Cardiac septum (tissue), 1 donor: ENCODE data around the gene FGF21. TPM values are rescaled to one million over a fixed set of nuclear protein-coding genes. Genes with fewer than 3 reads are reported as not detected.

Experiments
- DNase-seq: peaks from one replicate; pipeline ENCODE4 v3.0.0-alpha.2; 2020; ENCODE audit warnings: low spot score
- intact Hi-C: fragments of 100-400 bp; cut with DNase I; formaldehyde crosslinking; loops from one replicate; pipeline ENCODE4 v1.14.0; 2022
- total RNA-seq: library from RNA; stranded (reverse); fragmentation: NEBNext Ultra II Directional; extraction: Animal tissue kit (Norgen Biotek cat#: 25700); gene quantifications from one replicate; pipeline ENCODE4 v1.2.1, GENCODE V29; 2021
- donor health status: DM: no; HTN: no; CAD: no.

Gene FGF21
- total RNA-seq, 1 donor from 2014 or later, result not detected

DNA sequence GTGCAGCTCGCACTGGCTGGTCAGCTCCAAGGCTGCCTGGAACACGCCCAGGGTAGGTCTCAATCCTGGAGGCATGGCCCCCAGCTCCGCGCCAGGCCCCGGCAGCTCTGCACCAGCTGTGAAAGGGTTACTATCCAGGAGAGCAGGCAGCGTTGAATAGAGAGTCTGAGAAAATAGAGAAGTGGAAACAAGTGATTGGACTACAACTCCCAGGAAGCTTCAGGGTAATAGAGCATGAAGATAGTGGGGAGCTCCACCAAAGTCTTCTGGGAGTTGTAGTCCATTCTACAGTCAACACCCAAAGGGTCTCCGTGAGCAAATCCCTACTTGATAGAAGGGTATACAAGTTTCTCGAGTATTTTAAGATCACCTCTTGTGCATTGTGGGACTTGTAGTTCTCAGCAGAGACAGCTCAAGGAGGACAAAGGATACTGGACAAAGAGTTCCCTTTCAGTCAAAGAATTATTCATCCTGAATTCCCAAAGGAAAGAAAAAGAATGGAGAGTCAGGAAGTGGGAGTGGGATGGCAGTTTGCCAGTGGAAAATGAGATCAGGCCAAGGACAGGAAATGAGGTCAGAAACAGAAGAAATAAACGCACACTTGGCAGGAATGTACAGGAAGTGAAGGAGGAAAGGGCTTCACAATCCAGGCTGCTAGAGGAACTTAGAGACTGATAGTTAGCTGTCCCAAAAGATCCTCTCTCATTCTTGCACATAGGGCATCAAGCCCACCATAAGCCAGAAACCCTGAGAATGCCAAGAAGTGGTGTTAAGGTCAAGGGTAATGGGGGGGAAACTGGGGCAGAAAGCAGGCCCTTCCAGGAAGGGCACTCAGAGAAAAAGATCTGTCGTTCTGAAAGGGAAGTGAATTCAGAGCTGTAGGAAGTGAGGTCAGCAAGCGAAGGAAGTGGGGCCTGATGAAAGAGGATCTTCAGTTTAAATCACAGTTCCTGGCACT is 30.2 kb upstream of the FGF21 start:
- no peak for DNase-seq
- intact Hi-C loops, result no loop called here

DNA sequence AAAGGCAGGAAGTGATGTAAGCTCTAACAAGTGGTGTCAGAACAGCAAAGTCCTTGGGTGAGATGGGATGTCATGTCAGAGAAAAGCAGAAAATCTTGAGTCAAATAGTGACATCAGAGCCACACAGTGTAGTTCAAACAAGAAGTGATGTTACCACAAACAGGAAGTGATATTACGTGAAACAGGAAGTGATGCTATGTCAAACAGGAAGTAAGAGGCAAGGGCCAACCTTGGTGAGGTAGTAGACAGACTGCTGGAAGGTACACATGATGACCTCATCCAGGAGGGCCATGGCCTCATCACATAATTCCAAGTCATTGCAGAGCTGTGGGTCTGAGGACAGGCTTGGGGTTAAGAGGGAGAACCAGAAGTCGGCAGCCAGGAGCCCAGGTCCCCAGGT is 28.8 kb upstream of the FGF21 start:
- no peak for DNase-seq
- intact Hi-C loops, result no loop called here

DNA sequence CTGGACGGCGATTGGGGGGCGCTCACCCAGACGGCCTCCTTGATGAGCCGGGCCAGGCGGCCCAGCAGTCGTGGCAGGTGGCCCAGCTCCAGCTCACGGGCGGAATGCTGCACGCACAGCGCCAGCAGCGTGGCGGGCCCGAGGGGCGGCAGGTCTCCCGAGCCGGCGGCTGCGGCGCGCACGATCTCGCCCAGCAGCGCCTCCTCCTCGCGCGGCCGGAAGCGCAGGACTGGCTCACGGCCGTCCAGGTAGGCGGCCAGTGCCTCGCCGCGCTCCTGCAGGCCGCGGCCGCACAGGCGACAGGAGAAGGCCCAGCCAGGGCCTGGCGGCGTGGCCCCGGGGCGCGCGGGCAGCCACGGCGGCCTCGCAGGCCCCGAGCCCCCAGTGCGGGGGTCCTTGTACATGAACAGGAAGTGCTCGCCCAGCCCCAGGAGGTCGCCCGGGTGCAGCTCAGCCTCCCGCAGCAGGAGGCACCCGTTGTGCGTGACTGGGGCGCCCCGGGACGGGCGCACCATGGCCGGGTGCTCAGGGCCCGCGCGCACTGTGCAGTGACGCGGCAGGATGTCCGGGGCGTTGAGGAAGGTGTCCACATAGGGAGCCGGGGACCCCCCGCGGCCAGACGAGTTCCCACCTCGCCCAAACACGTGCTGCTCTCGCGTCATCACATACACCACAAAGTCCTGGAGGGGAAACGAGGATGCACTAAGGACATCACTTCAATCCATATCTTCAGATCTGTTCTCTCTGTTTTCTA is 26.2 kb upstream of the FGF21 start:
- no peak for DNase-seq

DNA sequence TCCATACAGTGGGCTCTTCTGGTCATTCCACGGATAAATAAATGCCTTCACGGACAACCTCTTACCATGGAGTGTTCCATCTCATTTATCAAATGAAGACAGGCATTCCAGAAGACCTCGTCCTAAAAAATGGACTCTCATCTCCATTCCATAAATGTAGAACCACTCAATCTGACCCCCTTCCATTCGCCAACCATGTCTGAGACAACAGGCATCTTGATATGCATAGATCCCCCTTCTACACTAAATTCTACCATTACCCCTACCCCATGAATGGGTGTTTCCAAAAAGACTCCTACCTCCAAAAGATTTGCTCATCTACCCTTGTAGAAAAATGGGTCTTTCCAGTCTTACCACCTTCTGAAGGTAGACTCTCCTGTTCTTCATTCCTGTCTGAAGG is 23.9 kb upstream of the FGF21 start:
- no peak for DNase-seq
- intact Hi-C loops, result no loop called here

More for the DNA sequence above, 26.2 kb upstream of the FGF21 start:
- intact Hi-C loops, result no loop called here

DNA sequence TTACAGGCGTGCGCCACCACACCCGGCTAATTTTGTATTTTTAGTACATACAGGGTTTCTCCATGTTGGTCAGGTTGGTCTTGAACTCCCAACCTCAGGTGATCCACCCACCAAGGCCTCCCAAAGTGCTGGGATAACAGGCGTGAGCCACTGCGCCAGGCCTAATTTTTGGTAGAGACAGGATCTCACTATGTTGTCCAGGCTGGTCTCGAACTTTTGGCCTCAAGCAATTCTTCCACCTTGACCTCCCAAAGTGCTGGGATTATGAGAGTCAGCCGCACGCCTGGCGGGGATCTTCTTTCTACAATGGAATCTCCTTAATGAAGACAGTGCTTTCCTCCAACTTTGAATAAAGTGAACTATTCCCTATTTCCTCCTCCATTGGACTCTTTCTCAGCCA is 20.7 kb upstream of the FGF21 start:
- intact Hi-C loops, result no loop called here
- DNase-seq, result no peak

DNA sequence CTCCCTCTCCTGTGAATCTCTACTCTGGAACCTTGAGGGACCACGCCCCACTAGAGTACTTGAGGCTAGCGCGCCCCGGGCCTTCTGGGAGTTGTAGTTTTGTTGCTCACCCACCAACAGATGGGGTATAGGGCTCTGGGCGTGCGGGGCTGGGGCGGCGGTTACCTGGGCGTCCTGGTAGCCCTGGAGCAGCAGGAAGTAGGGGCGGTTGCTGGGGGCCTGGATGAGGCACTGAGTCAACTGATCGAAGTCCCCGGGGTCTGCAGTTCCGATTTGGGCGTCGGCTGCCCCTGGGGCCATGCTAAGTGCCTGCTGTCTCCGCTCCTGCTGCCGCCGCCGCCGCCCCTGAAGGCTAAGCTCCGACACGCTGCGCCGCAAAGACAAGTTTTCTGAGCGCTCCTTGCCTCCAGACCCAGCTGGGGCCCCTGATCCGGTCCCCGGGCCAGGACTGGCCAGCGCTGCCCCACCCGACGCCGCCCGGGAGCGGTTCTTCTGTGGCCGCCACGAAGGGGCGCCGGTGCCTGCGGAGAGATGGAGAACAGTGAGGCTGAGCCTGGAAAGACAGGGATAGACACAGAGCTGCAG is 20.2 kb upstream of the FGF21 start:
- no peak for DNase-seq
- intact Hi-C loops, result no loop called here

DNA sequence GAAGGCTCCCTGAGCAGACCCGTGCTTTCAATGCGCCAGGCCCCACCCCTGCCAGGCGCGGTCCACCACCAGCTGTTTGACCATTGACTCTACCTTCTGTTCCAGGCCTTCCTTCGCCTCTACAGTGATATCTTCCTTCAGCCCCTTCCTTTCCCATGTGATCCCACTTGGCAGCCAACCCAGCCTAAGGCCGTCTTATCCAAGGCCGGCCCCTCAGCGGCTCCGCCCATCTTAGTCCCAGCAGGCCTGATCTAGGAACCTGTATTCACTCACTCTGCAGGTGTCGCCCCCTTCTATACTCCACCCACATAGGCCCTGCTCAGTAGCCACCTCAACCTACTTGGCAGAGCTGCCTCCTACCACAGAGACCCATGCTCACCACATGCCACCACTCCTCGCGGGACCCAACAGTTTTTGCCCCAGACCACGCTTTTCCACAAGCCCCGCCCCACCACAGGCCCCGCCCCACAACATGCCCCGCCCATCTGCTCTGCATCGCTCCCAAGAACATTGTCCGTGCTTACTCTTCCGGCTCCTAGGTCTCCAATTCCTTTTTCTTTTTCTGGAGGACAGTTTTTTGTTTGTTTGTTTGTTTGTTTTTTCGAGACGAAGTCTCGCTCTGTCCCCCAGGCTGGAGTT is 17.8 kb upstream of the FGF21 start:
- no peak for DNase-seq
- intact Hi-C loops, result no loop called here

DNA sequence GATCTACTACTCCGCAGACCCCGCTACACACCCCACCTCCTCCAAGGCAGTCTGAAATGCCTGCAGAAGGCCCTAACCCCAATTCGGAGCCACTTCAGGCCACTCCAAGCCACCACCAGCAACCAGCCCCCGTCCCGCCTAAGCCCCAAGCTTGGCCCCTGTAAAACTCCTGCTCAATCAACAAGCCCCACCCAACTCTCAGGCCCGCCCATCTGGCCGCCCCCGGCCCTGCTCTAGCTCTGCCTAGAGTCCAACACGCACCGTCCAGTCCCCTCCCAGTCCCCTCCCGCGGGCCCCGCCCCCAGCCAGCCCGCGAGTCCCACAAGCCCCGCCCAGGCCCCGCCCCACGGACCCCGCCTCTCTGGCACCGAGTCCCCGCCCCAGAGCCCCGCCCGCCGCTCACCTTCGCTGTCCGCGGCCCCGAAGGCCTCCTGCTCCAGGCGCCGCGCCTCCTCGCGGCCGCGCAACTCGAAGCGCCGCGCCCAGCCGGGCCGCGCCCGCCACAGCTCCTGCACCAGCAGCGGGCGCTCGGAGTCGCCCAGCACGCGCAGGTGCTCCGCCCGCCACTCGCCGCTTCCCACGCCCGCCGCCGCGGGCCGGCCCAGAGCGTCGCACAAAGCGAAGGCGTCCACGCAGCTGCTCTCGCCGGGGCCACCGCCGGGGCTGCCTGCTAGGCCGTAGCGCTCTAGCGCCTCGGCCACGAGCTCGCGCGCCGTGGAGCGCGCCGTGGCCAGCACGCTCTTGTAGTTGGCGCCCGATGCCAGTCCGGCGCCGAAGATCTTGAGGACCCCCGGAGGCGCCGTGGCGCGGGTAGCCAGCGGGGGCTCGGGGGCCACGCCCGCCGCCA is 16.5 kb upstream of the FGF21 start:
- intact Hi-C loops, result loop anchor here (2.0 kb wide), 1 partner anchor 64 kb away; no protein-coding TSS in a partner anchor

DNA sequence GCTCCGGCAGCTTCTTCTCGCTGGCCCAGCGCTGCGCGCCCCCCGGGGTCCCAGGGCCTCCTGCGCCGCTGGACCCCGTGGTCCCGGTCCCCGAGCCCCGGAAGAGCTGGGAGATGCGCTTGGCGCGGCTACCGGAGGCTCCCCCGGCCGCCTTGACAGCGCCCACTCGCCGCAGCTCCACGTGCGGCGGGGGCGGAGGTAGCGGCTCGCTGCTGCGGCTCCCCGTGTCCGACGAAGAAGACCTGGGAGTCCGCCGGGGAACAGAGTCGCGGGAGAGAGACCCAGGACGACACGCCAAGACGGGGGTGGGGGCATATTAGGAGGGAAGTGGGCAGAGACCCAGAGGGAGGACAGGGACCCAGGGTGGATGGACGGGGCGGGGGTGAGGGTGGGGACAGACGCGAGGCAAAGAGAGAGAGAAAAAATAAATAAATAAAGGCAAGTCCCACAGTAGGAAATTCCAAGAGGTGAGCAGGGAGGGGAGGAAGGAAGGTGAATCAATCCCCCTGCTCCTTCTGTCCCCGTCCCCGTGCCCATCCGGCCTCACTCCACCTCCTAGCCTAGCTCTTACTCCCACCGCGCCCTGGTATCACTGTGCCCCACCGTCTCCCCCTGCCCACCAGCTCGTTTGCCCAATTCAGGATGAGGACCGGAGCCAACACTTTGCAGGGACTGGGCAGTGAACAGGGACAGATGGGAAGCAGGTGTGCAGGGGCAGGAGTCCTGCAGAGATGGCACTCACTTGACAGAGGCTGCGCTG is 15.7 kb upstream of the FGF21 start:
- DNase-seq, result no peak
- intact Hi-C loops, result loop anchor here (2.0 kb wide), 1 partner anchor 65 kb away; no protein-coding TSS in a partner anchor

More for the DNA sequence above, 16.5 kb upstream of the FGF21 start:
- DNase-seq, result peak; percentile 96

DNA sequence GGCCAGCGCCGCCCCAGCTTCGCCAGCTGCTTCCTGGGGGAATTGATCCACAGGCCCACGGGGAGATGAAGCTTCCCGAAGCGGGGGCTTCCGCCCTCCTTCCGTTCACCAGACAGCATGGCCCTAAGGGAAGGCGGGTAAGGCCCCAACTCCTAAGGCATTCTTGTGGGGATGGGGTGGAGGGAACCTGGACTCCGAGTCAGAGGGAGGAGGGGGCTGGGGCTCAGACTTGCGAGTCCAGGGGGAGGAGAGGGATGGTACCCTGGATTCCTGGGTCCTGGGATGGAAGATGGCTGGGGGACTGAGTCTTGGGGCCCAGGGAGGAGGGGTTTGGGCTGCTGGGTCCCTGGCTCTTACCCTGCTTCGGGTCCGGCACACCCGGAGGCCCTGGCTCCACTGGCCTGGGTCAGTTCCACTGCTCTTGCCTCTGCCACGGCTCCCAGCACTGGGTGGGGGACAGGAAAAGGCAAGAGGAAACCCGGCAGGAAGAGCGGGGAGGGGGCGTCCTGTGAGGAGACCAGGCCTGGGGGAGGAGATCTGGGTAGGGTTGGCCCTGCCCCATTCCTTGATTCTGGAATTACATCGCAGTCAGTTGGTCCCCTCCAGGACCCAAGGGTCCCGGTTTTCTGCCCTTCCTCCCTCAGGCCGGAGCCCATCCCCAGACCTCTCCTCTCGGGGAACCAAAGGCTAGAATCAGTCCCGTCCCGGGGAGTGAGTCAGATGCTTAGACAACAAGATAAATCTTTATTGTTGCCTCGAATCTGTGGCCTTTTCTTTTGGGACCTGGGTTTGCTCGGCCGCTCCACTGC is 15.0 kb upstream of the FGF21 start, which contains the start of gene RASIP1:
RASIP1 (minus strand) TSS at position 447 of the 809 bp plus-strand sequence; CDS start at position 119, 328 bp downstream.
- intact Hi-C loops, result no loop called here
- DNase-seq, result no peak

DNA sequence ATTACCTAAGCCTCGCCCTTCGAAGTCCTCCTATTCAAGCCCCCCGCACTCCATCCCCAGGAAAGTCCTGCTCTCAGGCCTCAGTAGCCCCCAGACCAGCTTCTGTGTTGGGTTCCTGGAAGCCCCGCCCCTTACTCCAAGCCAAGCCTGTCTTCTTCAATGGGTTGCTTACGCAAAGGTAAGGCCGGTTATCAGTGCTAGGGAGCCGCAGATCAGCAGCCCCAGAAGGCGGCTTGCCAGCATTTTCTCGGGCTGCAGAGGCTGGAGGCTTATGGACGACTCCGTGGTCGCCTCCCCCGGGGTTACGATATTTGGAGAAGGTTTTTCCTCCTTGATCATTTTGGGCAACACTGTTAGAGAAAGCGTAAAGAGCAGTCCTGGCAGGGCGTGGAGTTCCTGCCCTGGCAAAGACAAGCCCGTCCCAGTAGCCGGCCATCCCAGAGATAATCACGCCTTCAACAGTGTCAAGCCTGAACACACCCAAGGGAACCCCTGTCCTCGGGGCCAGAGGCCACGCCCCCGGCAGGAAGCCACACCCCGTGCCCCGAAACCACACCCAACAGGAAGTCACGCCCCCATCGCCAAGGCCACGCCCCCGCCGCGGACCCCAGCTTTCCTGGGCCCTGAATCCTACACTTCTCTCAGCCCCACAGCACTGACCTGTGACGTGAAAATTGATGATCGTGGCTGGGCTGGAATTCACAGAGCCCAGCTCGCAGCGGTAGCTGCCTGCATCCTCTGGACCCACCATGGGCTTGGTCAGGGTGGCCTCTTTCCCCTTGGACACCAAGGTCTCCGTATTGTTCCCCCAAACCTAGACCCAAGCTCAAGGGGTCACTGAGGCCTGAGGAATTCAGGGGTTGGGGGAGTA is 14.0 kb upstream of the FGF21 start:
- intact Hi-C loops, result no loop called here
- DNase-seq, result no peak

DNA sequence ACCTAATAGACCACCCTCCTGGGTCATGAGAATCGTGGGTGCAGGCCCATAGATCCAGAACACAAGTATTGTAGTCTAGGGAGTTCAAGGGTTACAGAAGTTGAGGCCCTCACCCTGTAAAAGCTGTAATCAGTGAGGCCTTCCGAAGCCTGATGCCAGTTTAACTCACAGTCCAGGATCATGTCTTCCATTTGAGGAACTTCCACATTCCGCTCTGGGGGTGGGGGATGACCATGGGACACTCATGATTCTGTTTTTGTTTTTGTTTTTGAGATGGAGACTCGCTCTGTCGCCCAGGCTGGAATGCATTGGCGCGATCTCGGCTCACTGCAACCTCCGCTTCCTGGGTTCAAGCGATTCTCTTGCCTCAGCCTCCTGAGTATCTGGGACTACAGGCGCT is 13.2 kb upstream of the FGF21 start:
- no peak for DNase-seq
- intact Hi-C loops, result no loop called here

DNA sequence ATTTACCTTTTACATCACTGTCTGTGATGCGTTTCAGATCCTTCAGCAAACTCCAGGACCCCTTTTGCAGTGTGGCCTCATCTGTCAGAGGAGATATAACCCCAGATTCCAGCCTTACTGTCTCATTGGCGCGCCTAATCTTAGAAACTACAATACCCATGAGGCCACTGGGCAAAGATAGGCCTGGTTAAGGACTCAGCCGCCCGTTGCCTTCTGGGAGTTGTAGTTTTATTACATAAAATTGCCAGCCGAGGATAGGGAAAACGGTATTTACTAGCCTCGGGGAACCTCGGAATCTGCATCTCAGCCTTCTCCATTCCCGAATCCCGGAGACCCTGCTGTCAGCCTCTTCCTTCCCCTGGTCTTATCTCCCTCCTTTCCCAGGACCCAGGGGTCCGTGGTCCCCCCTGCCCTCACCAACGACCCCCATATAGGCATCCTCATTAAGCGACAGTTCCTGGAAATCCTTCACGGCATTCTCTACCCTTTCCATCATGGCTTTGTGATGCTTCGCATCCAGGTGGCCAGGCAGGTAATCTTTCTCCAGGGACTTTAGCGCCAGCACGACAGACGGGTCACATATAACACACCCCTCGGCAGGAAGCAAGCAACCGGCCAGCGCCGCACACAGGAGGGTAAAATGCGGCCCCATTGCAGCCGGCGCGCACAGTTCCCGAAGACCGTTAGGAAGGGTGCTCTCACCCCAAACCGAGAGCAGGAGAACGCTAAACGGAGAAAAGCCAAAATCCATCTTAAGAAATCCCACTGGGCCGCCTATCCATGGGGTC is 9.9 kb upstream of the FGF21 start:
- intact Hi-C loops, result no loop called here
- DNase-seq, result no peak

DNA sequence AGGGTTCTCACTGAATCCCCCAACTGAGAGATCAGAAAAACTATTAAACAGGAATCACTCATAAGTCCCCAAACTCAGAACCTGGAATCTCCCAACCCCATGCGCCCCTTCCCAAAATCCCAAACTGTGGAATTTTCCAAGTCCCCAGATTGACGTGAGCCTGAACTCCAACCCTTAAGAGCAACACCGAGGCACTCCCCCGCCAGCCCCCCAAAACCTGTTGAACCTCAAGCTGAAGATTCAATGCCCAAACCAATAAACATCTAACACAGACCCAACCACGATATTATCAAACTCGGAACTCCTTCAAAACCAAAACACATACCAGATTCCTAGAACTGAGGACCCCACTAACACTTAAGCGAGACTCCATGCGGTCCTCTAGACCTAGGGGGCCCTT is 9.2 kb upstream of the FGF21 start:
- intact Hi-C loops, result no loop called here
- DNase-seq, result no peak

DNA sequence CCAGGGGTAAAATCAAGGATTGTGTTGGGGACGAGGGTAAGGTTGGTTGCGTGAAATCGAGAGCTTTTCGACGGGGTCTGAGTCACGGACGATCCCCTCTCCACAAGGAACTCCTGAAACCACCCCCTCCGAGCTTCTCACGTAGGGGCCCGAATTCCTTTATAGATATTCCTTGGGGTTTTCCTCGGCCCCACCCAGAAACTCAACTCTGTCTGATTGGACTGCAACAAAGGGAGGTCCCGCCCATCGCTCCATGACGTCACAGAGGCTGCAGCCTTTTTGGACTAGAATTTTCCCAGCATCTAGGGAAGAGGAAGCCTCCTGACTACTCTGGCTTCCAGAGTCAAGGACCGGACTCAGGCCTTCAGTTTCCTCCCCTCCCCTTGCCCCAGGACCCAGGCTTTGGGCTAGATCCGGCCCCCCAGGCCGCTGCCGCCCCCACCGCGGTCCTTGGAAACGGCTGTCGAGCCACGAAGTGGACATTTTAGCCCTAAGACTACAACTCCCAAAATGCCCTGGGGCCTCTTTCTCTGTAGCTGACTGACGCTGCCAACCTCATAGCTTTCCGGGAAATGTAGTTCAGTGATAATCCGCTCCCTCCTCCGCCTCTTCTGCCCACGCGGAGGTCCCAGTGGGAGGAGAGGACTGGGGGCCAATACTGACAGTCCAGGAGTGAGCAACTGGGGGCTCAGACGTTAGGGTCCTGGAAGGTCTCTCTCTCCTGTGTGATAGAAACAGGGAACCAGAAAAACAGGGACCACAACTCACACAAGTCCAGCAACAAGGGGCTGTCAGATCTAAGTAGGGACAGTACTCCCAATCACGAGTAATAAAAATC is 8.4 kb upstream of the FGF21 start, which contains the start of gene IZUMO1:
IZUMO1 (minus strand) TSS at position 172 of the 838 bp plus-strand sequence. CDS start 1,050 bp downstream, outside the sequence.
- intact Hi-C loops, result no loop called here
- DNase-seq, result peak; percentile 85
